H1 (cell line): ENCODE results near the gene ALDH1A3. TPM values are rescaled to one million over a fixed set of nuclear protein-coding genes. Genes with fewer than 3 reads are reported as not detected.

ENCODE experiments used
- CTCF ChIA-PET: fragments of 300-600 bp; sonication (Branson Sonifier 250); formaldehyde crosslinking; loops from one replicate; lab custom pipeline; 2021; ENCODE audit not compliant: partially characterized antibody; lab: Charles Lee
- POLR2A ChIA-PET: fragments of 300-600 bp; sonication (Branson Sonifier 250); formaldehyde crosslinking; loops from one replicate; lab custom pipeline; 2021; ENCODE audit warnings: inconsistent platforms; ENCODE audit not compliant: partially characterized antibody; lab: Charles Lee
- DNase-seq, 2 experiments: peaks; one replicate each; pipeline versions ENCODE4 v3.0.0 to v3.0.0-alpha.2; 2010 to 2022; ENCODE audit warnings: low spot score in 2 of 2, low read depth in 1 of 2, mixed read lengths in 1 of 2
- FAIRE-seq: peaks from 2 replicates; lab custom pipeline; 2011; peaks lifted over from hg19 to GRCh38; lab: Jason Lieb, UNC
- H2AFZ ChIP-seq: 2 replicates; pipeline ENCODE4 v1.8.1; 2012; ENCODE audit warnings: low read length, inconsistent platforms
- H2AK5ac ChIP-seq: 2 replicates; pipeline ENCODE4 v1.6.1; 2013; ENCODE audit warnings: low read depth, low read length
- H2BK120ac ChIP-seq: replicated peaks from 2 replicates; pipeline ENCODE3; 2013; ENCODE audit warnings: low read depth, low read length, inconsistent platforms
- H2BK12ac ChIP-seq: 2 replicates; pipeline ENCODE4 v1.6.1; 2013; ENCODE audit warnings: low read depth, low read length
- H2BK15ac ChIP-seq: 2 replicates; pipeline ENCODE4 v1.6.1; 2013; ENCODE audit warnings: low read length
- H2BK20ac ChIP-seq: 2 replicates; pipeline ENCODE4 v1.6.1; 2013; ENCODE audit warnings: low read length
- H2BK5ac ChIP-seq: 2 replicates; pipeline ENCODE4 v1.6.1; 2013; ENCODE audit warnings: low read depth, low read length
- H3K14ac ChIP-seq: 2 replicates; pipeline ENCODE4 v1.6.1; 2013; ENCODE audit warnings: inconsistent platforms; ENCODE audit not compliant: insufficient read length
- H3K18ac ChIP-seq: 2 replicates; pipeline ENCODE4 v1.6.1; 2013; ENCODE audit warnings: low read length; ENCODE audit errors: extremely low read depth
- H3K23ac ChIP-seq: 2 replicates; pipeline ENCODE4 v1.6.1; 2013; ENCODE audit warnings: inconsistent platforms; ENCODE audit not compliant: insufficient read length
- H3K23me2 ChIP-seq: 2 replicates; pipeline ENCODE4 v1.6.1; 2013; ENCODE audit warnings: low read depth, low read length
- H3K27ac ChIP-seq: 2 replicates; pipeline ENCODE4 v1.6.1; 2011; ENCODE audit warnings: low read depth, low read length, inconsistent platforms
- H3K27me3 ChIP-seq, 4 experiments: replicated peaks in 1 of 4; 1 replicate in 1 of 4; 2 replicates in 3 of 4; pipeline versions ENCODE4 v1.6.1 to v1.8.1; 2011 to 2013; ENCODE audit warnings: low read length in 3 of 4, mild to moderate bottlenecking in 3 of 4, inconsistent platforms in 2 of 4, mixed read lengths in 2 of 4, moderate library complexity in 1 of 4; ENCODE audit not compliant: control insufficient read depth in 3 of 4, insufficient read depth in 3 of 4; ENCODE audit errors: extremely low read depth in 1 of 4
- H3K36me3 ChIP-seq, 4 experiments: 2 replicates each; pipeline versions ENCODE4 v1.6.1 to v1.8.1; 2011 to 2013; ENCODE audit warnings: mild to moderate bottlenecking in 4 of 4, low read length in 3 of 4, moderate library complexity in 2 of 4, control low read depth in 1 of 4, inconsistent platforms in 1 of 4; ENCODE audit not compliant: insufficient read depth in 4 of 4, control insufficient read depth in 2 of 4
- H3K4ac ChIP-seq: replicated peaks from 2 replicates; pipeline ENCODE3; 2013; ENCODE audit warnings: low read length, low read depth, mixed read lengths, inconsistent platforms; ENCODE audit not compliant: insufficient read length
- H3K4me1 ChIP-seq, 4 experiments: replicated peaks in 1 of 4; 1 replicate in 1 of 4; 2 replicates in 3 of 4; pipeline versions ENCODE4 v1.6.1 to v1.8.1; 2011 to 2013; ENCODE audit warnings: low read length in 3 of 4, inconsistent platforms in 2 of 4, mixed read lengths in 1 of 4; ENCODE audit not compliant: insufficient read depth in 4 of 4, control insufficient read depth in 3 of 4
- H3K4me2 ChIP-seq, 2 experiments: 2 replicates each; pipeline versions ENCODE4 v1.6.1 to v1.8.1; 2011 to 2013; ENCODE audit warnings: low read depth in 2 of 2, low read length in 2 of 2, control low read depth in 1 of 2, inconsistent platforms in 1 of 2, mild to moderate bottlenecking in 1 of 2; ENCODE audit not compliant: insufficient read depth in 1 of 2
- H3K4me3 ChIP-seq, 4 experiments: fragments of 200-600, 300-600 bp in 1 of 4; sonication (generic), shearing (Covaris generic), sonication (Bioruptor Twin) in 1 of 4; 2 replicates each; pipeline versions ENCODE4 v1.5.1 to v1.8.1; 2011 to 2016; ENCODE audit warnings: low read length in 4 of 4, low read depth in 3 of 4, control low read depth in 2 of 4, inconsistent platforms in 2 of 4, mild to moderate bottlenecking in 2 of 4, mixed read lengths in 1 of 4, moderate library complexity in 1 of 4; ENCODE audit not compliant: insufficient read depth in 2 of 4; ENCODE audit errors: extremely low read depth in 1 of 4
- H3K56ac ChIP-seq: replicated peaks from 2 replicates; pipeline ENCODE3; 2013; ENCODE audit warnings: low read depth, mild to moderate bottlenecking, mixed read lengths, low read length, inconsistent platforms; ENCODE audit not compliant: insufficient read length
- H3K79me1 ChIP-seq: 2 replicates; pipeline ENCODE4 v1.6.1; 2013; ENCODE audit warnings: low read depth, low read length, control low read depth
- H3K79me2 ChIP-seq, 2 experiments: 2 replicates each; pipeline versions ENCODE4 v1.6.1 to v1.8.1; 2012 to 2013; ENCODE audit warnings: low read length in 2 of 2, mild to moderate bottlenecking in 2 of 2, inconsistent platforms in 1 of 2; ENCODE audit not compliant: insufficient read depth in 2 of 2, control insufficient read depth in 1 of 2
- H3K9ac ChIP-seq, 4 experiments: replicated peaks in 1 of 4; 1 replicate in 1 of 4; 2 replicates in 3 of 4; pipeline versions ENCODE4 v1.6.1 to v1.8.1; 2011 to 2013; ENCODE audit warnings: low read depth in 3 of 4, low read length in 3 of 4, control low read depth in 2 of 4, mild to moderate bottlenecking in 2 of 4, moderate library complexity in 2 of 4, inconsistent platforms in 1 of 4; ENCODE audit errors: extremely low read depth in 1 of 4
- H3K9me3 ChIP-seq, 2 experiments: 2 replicates each; pipeline versions ENCODE4 v1.6.1 to v1.8.1; 2012 to 2013; ENCODE audit warnings: mild to moderate bottlenecking in 2 of 2, moderate library complexity in 2 of 2, control low read depth in 1 of 2, inconsistent platforms in 1 of 2, low read depth in 1 of 2, low read length in 1 of 2, mixed read lengths in 1 of 2; ENCODE audit not compliant: insufficient read depth in 2 of 2
- H4K20me1 ChIP-seq, 2 experiments: replicated peaks in 1 of 2; 2 replicates each; pipeline versions ENCODE3 to v1.8.1; 2011 to 2013; ENCODE audit warnings: inconsistent platforms in 2 of 2, low read length in 2 of 2, mild to moderate bottlenecking in 1 of 2; ENCODE audit not compliant: insufficient read depth in 2 of 2, control insufficient read depth in 1 of 2
- H4K5ac ChIP-seq: 2 replicates; pipeline ENCODE4 v1.6.1; 2013; ENCODE audit warnings: low read length, low read depth, mixed read lengths, inconsistent platforms; ENCODE audit not compliant: insufficient read length
- H4K8ac ChIP-seq: 2 replicates; pipeline ENCODE4 v1.8.0; 2013; ENCODE audit warnings: mild to moderate bottlenecking, moderate library complexity, low read length, inconsistent platforms; ENCODE audit not compliant: insufficient read depth; ENCODE audit errors: extremely low read depth
- H4K91ac ChIP-seq: replicated peaks from 2 replicates; pipeline ENCODE3; 2013; ENCODE audit warnings: low read length, mixed read lengths, inconsistent platforms; ENCODE audit not compliant: insufficient read length
- GABPA ChIP-seq: IDR thresholded peaks from 2 replicates; pipeline ENCODE4 v1.6.1; 2011; ENCODE audit warnings: mild to moderate bottlenecking, low read length, moderate library complexity, borderline replicate concordance; ENCODE audit not compliant: insufficient read depth
- KDM5A ChIP-seq: fragments of 200-600 bp; IDR thresholded peaks from 2 replicates; pipeline ENCODE4 v1.7.1; 2012; ENCODE audit warnings: mild to moderate bottlenecking, low read length, inconsistent platforms, mixed read lengths
- MAX ChIP-seq: IDR thresholded peaks from 2 replicates; pipeline ENCODE4 v1.6.1; 2012; ENCODE audit warnings: inconsistent platforms
- NANOG ChIP-seq: IDR thresholded peaks from 2 replicates; pipeline ENCODE4 v1.6.1; 2011; ENCODE audit warnings: low read length, low read depth, mild to moderate bottlenecking, inconsistent platforms; ENCODE audit not compliant: insufficient read depth, poor library complexity, severe bottlenecking
- RFX5 ChIP-seq: IDR thresholded peaks from 2 replicates; pipeline ENCODE4 v1.6.1; 2011; ENCODE audit warnings: low read depth, low read length, improper control_type of control experiment, borderline replicate concordance
- YY1 ChIP-seq: IDR thresholded peaks from 2 replicates; pipeline ENCODE4 v1.6.1; 2011; ENCODE audit warnings: low read depth, mild to moderate bottlenecking, low read length
- WGBS, 2 experiments: shearing (Covaris generic) in 1 of 2; methylation state at CpG; one replicate each; pipeline versions ENCODE4 v1.1.6 to v1.1.7; 2013 to 2015; ENCODE audit warnings: low lambda C conversion rate in 2 of 2, mixed read lengths in 2 of 2, inconsistent platforms in 1 of 2, low coverage in 1 of 2, missing lambda C conversion rate in 1 of 2; ENCODE audit not compliant: insufficient replicate concordance in 2 of 2, insufficient coverage in 1 of 2, insufficient read length in 1 of 2; ENCODE audit errors: extremely low coverage in 1 of 2, missing lambda C conversion rate in 1 of 2; 5-methylcytosine and 5-hydroxymethylcytosine counted together
- polyA plus RNA-seq, 7 experiments: library from polyadenylated mRNA; depleted of rRNA in 3 of 7; stranded (reverse) in 5 of 7; unstranded in 2 of 7; fragments of >200 nt in 5 of 7; fragments of 200-250 nt in 2 of 7; gene quantifications; 1 replicate in 5 of 7; 2 replicates in 1 of 7; 4 replicates in 1 of 7; pipeline versions ENCODE4 v1.2.1 to v1.2.3, GENCODE V29; 2011 to 2013; ENCODE audit warnings: missing spikeins in 2 of 7, mixed read lengths in 2 of 7
- total RNA-seq: library from RNA; stranded (reverse); fragmentation: NEBNext Ultra II Directional; extraction: Animal tissue kit (Norgen Biotek cat#: 25700); gene quantifications from 2 replicates; pipeline ENCODE4 v1.2.1, GENCODE V29; 2021

The ALDH1A3 gene
- total and polyA plus RNA-seq, 2 of the 8 experiments (the other 6 are each of a cell fraction or from before 2014, with no cell fraction given), result 2.2 to 5.5 TPM

GRCh38 chr15:100880897-100881242, 1.2 kb downstream of the ALDH1A3 start:
- ChIA-PET POLR2A (interaction anchor here (0.7 to 2.0 kb wide), 2 partner anchors 8 to 78 kb away, joined by 3 to 4 read pairs; no protein-coding TSS in a partner anchor), CTCF (interaction anchor here (0.6 to 5.3 kb wide), 4 partner anchors 13 to 135 kb away, joined by 3 to 34 read pairs (median 18); partner anchors contain the start of gene LRRK1)
- H2BK20ac ChIP-seq, result no peak overlapping the region
- no peak overlapping the region for H3K56ac ChIP-seq
- no peak overlapping the region for H2BK5ac ChIP-seq
- peak overlapping the region; percentile 64 to 79 for H3K4me2 ChIP-seq
- no peaks in the 10 kb centered on the region; a peak in 1 of 8 replicates for H3K36me3 ChIP-seq
- no peak overlapping the region for H3K14ac ChIP-seq
- H2BK15ac ChIP-seq, result no peak overlapping the region
- H3K9ac ChIP-seq, result no peak overlapping the region
- H2AFZ ChIP-seq, result no peak overlapping the region
- peak overlapping the region; percentile 53; the same call in 1 of the 2 replicates for H4K8ac ChIP-seq
- no peaks in the 10 kb centered on the region for H4K20me1 ChIP-seq
- peaks cover 0 to 14% (median 8%) of the 10 kb centered on the region in 4 experiments; a peak in 5 of 7 replicates for H3K4me1 ChIP-seq
- WGBS, 2 experiments, result 31% methylated on average over 10 of the region's 10 CpGs; no CpG with 5 or more reads in 1 of the 2 experiments
- H4K91ac ChIP-seq, result no peak overlapping the region
- H3K23me2 ChIP-seq, result peaks cover 12% of the 10 kb centered on the region; the same call in 1 of the 2 replicates
- no peak overlapping the region for H2AK5ac ChIP-seq
- no peak overlapping the region for H3K18ac ChIP-seq
- H2BK12ac ChIP-seq, result 0 out of 2 replicates have a peak overlapping the region, but pooled peaks have one; percentile 17
- H3K79me2 ChIP-seq, result no peaks in the 10 kb centered on the region
- H3K9me3 ChIP-seq, result no peaks in the 10 kb centered on the region
- H3K23ac ChIP-seq, result no peak overlapping the region
- H3K79me1 ChIP-seq, result no peaks in the 10 kb centered on the region
- no peak overlapping the region for H2BK120ac ChIP-seq
- DNase-seq (no peak), FAIRE-seq (no peak)
- H3K27me3 ChIP-seq, result peaks cover 16 to 52% (median 48%) of the 10 kb centered on the region in 4 experiments
- TF ChIP-seq RFX5, result no peak
- TF ChIP-seq YY1, result no peak
- TF ChIP-seq KDM5A, result no peak
- no peak for TF ChIP-seq GABPA
- TF ChIP-seq NANOG, result no peak
- no peak for TF ChIP-seq MAX
- H3K27ac ChIP-seq, result no peak overlapping the region
- no peak overlapping the region for H3K4ac ChIP-seq
- peak overlapping the region; percentile 37 to 59 (median 46); a peak in 6 of 8 replicates for H3K4me3 ChIP-seq
- no peak overlapping the region for H4K5ac ChIP-seq
